SK-N-SH treated with all-trans-retinoic acid at 6 μM for 48 hours (cell line): Measurements from ENCODE around the gene TRMT1.

Source experiments
- ATAC-seq: fragments of 200-7000 bp; cut with Tn5 transposase; 3 replicates; pipeline ENCODE4 v1.9.1; 2020; ENCODE audit warnings: mild to moderate bottlenecking, moderate library complexity
- ARNTL ChIP-seq: fragments of 450-650 bp; formaldehyde crosslinking; IDR thresholded peaks from 2 replicates; pipeline ENCODE4 v1.5.0; 2020; ENCODE audit warnings: low read depth, mild to moderate bottlenecking, moderate library complexity, borderline replicate concordance
- BACH2 ChIP-seq: fragments of 250-450 bp; sonication (Bioruptor Pico); IDR thresholded peaks from 2 replicates; pipeline ENCODE4 v1.9.0; 2021; ENCODE audit warnings: mild to moderate bottlenecking, borderline replicate concordance
- CREB5 ChIP-seq: fragments of 250-450 bp; sonication (Bioruptor Pico); IDR thresholded peaks from 2 replicates; pipeline ENCODE4 v1.5.1; 2020; ENCODE audit warnings: low read depth, mild to moderate bottlenecking, moderate library complexity
- CSDC2 ChIP-seq: fragments of 250-450 bp; sonication (Bioruptor Pico); IDR thresholded peaks from 2 replicates; pipeline ENCODE4 v1.5.0; 2020; ENCODE audit warnings: mild to moderate bottlenecking, moderate library complexity
- CSRNP3 ChIP-seq: fragments of 250-450 bp; sonication (Bioruptor Pico); IDR thresholded peaks from 2 replicates; pipeline ENCODE4 v1.5.1; 2021; ENCODE audit warnings: mild to moderate bottlenecking, moderate library complexity
- ESRRG ChIP-seq: fragments of 250-450 bp; sonication (Bioruptor Pico); IDR thresholded peaks from 2 replicates; pipeline ENCODE4 v1.6.1; 2021; ENCODE audit warnings: mild to moderate bottlenecking
- GLIS3 ChIP-seq: fragments of 250-450 bp; sonication (Bioruptor Pico); IDR thresholded peaks from 2 replicates; pipeline ENCODE4 v1.5.0; 2020; ENCODE audit warnings: mild to moderate bottlenecking, moderate library complexity
- ISL1 ChIP-seq: fragments of 250-450 bp; sonication (Bioruptor Pico); IDR thresholded peaks from 2 replicates; pipeline ENCODE4 v2.1.2; 2022; ENCODE audit warnings: mild to moderate bottlenecking, moderate library complexity
- OSR1 ChIP-seq: fragments of 250-450 bp; sonication (Bioruptor Pico); IDR thresholded peaks from 2 replicates; pipeline ENCODE4 v1.8.0; 2022; ENCODE audit warnings: moderate library complexity, mild to moderate bottlenecking, inconsistent platforms
- PATZ1 ChIP-seq: fragments of 250-450 bp; sonication (Bioruptor Pico); IDR thresholded peaks from 2 replicates; pipeline ENCODE4 v1.8.0; 2020; ENCODE audit warnings: mild to moderate bottlenecking, moderate library complexity, borderline replicate concordance
- POU6F1 ChIP-seq: fragments of 250-450 bp; sonication (Bioruptor Pico); IDR thresholded peaks from 2 replicates; pipeline ENCODE4 v1.8.0; 2021; ENCODE audit warnings: low read depth, mild to moderate bottlenecking, moderate library complexity, borderline replicate concordance
- PPARA ChIP-seq: fragments of 250-450 bp; sonication (Bioruptor Pico); IDR thresholded peaks from 2 replicates; pipeline ENCODE4 v1.5.0; 2020; ENCODE audit warnings: mild to moderate bottlenecking, borderline replicate concordance
- RARB ChIP-seq: fragments of 250-450 bp; sonication (Bioruptor Pico); IDR thresholded peaks from 2 replicates; pipeline ENCODE4 v1.8.0; 2021; ENCODE audit warnings: mild to moderate bottlenecking, moderate library complexity
- TCF4 ChIP-seq: fragments of 250-450 bp; sonication (Bioruptor Pico); IDR thresholded peaks from 2 replicates; pipeline ENCODE4 v1.8.0; 2021; ENCODE audit warnings: mild to moderate bottlenecking, moderate library complexity, borderline replicate concordance
- TOX ChIP-seq: fragments of 250-450 bp; sonication (Bioruptor Pico); IDR thresholded peaks from 2 replicates; pipeline ENCODE4 v1.8.0; 2021; ENCODE audit warnings: mild to moderate bottlenecking, moderate library complexity, borderline replicate concordance
- TSHZ2 ChIP-seq: fragments of 250-450 bp; sonication (Bioruptor Pico); IDR thresholded peaks from 2 replicates; pipeline ENCODE4 v1.5.0; 2020; ENCODE audit warnings: mild to moderate bottlenecking, moderate library complexity
- ZC3H10 ChIP-seq: fragments of 250-450 bp; sonication (Bioruptor Pico); IDR thresholded peaks from 2 replicates; pipeline ENCODE4 v1.5.1; 2021; ENCODE audit warnings: mild to moderate bottlenecking, moderate library complexity
- ZFP3 ChIP-seq: fragments of 250-450 bp; sonication (Bioruptor Pico); IDR thresholded peaks from 2 replicates; pipeline ENCODE4 v1.5.0; 2020; ENCODE audit warnings: mild to moderate bottlenecking, moderate library complexity
- ZFP30 ChIP-seq: fragments of 450-650 bp; formaldehyde crosslinking; IDR thresholded peaks from 2 replicates; pipeline ENCODE4 v1.5.0; 2022; ENCODE audit warnings: mild to moderate bottlenecking, moderate library complexity
- ZNF565 ChIP-seq: fragments of 450-650 bp; formaldehyde crosslinking; conservative IDR thresholded peaks from 2 replicates; pipeline ENCODE4 v1.5.0; 2020; ENCODE audit warnings: low read depth, mild to moderate bottlenecking, moderate library complexity
- ZNF70 ChIP-seq: fragments of 450-650 bp; formaldehyde crosslinking; IDR thresholded peaks from 2 replicates; pipeline ENCODE4 v1.5.0; 2020; ENCODE audit warnings: mild to moderate bottlenecking, moderate library complexity

TRMT1 gene

GRCh38 chr19:13078897-13079541 is 37.5 kb downstream of the TRMT1 start:
- TF ChIP-seq PPARA: no peak
- no peak for TF ChIP-seq CREB5 (CRISPR knock-in tag)
- no peak for TF ChIP-seq TCF4 (CRISPR knock-in tag)
- TF ChIP-seq CSDC2 (CRISPR knock-in tag): no peak
- no peak for TF ChIP-seq OSR1 (CRISPR knock-in tag)
- no peak for TF ChIP-seq RARB
- TF ChIP-seq PATZ1 (CRISPR knock-in tag): no peak
- ATAC-seq: peak; percentile 45

GRCh38 chr19:13078381-13078780 is 38.2 kb downstream of the TRMT1 start:
- TF ChIP-seq TCF4 (CRISPR knock-in tag) (no peak), CSRNP3 (CRISPR knock-in tag) (no peak), PPARA (no peak), ZFP30 (CRISPR knock-in tag) (no peak), RARB (no peak), TOX (CRISPR knock-in tag) (no peak), ZNF70 (CRISPR knock-in tag) (no peak), ZNF565 (no peak), ZFP3 (CRISPR knock-in tag) (no peak), ESRRG (CRISPR knock-in tag) (no peak), POU6F1 (no peak), ISL1 (CRISPR knock-in tag) (no peak), BACH2 (CRISPR knock-in tag) (no peak), TSHZ2 (CRISPR knock-in tag) (no peak), ZC3H10 (CRISPR knock-in tag) (no peak), PATZ1 (CRISPR knock-in tag) (no peak), CREB5 (CRISPR knock-in tag) (no peak), ARNTL (CRISPR knock-in tag) (no peak), GLIS3 (CRISPR knock-in tag) (no peak)
- no peak for ATAC-seq
